Endothelial cell of umbilical vein (primary cell): Measurements from ENCODE around the gene MRPS27. TPM values are rescaled to one million over a fixed set of nuclear protein-coding genes. Genes with fewer than 3 reads are reported as not detected.

Source experiments
- BruUV-seq: library from RNA; stranded (reverse); fragments of 400-500 nt; replicated peaks from 2 replicates; lab custom pipeline; 2021; lab: Mats Ljungman, UMichigan
- CTCF ChIA-PET: fragments of 300-600, 350-600 bp; sonication (Branson Sonifier 250); formaldehyde crosslinking; loops from one replicate; lab custom pipeline; 2021; ENCODE audit warnings: antibody characterized with exemption, inconsistent platforms; lab: Charles Lee
- POLR2A ChIA-PET: fragments of 300-600, 350-600 bp; sonication (Branson Sonifier 250); formaldehyde crosslinking; loops from one replicate; lab custom pipeline; 2021; ENCODE audit warnings: antibody characterized with exemption, inconsistent platforms; lab: Charles Lee
- DNase-seq: peaks from one replicate; pipeline ENCODE4 v3.0.0-alpha.2; 2011; ENCODE audit warnings: low read depth, low spot score
- FAIRE-seq: peaks from 2 replicates; lab custom pipeline; 2011; peaks lifted over from hg19 to GRCh38; lab: Jason Lieb, UNC
- H2AFZ ChIP-seq: 2 replicates; pipeline ENCODE4 v1.6.0; 2012; ENCODE audit warnings: low read depth, low read length, control low read depth, inconsistent platforms
- H3K27ac ChIP-seq: 2 replicates; pipeline ENCODE4 v1.5.1; 2011; ENCODE audit warnings: low read depth, mild to moderate bottlenecking, control low read depth, low read length, moderate library complexity; ENCODE audit not compliant: insufficient read depth
- H3K27me3 ChIP-seq, 2 experiments: 2 replicates each; pipeline versions ENCODE4 v1.6.0 to v1.6.1; 2011; ENCODE audit warnings: low read length in 2 of 2, mixed read lengths in 1 of 2; ENCODE audit not compliant: control insufficient read depth in 2 of 2, insufficient read depth in 2 of 2
- H3K36me3 ChIP-seq, 2 experiments: 2 replicates in 1 of 2; 3 replicates in 1 of 2; pipeline ENCODE4 v1.5.1; 2011; ENCODE audit warnings: low read length in 2 of 2, mild to moderate bottlenecking in 1 of 2, moderate library complexity in 1 of 2; ENCODE audit not compliant: control insufficient read depth in 2 of 2, insufficient read depth in 2 of 2; ENCODE audit errors: extremely low read depth in 1 of 2
- H3K4me1 ChIP-seq: 3 replicates; pipeline ENCODE4 v1.5.1; 2011; ENCODE audit warnings: mild to moderate bottlenecking, low read length; ENCODE audit not compliant: control insufficient read depth, insufficient read depth; ENCODE audit errors: extremely low read depth
- H3K4me2 ChIP-seq: 2 replicates; pipeline ENCODE4 v1.6.1; 2011; ENCODE audit warnings: low read length, control low read depth, mixed read lengths; ENCODE audit not compliant: insufficient read depth
- H3K4me3 ChIP-seq, 3 experiments: fragments of 200-600 bp in 1 of 3; sonication (generic), shearing (Covaris generic) in 1 of 3; replicated peaks in 1 of 3; 2 replicates each; pipeline ENCODE4 v1.5.1; 2011 to 2016; ENCODE audit warnings: control low read depth in 3 of 3, low read length in 3 of 3, mild to moderate bottlenecking in 2 of 3, inconsistent platforms in 1 of 3, low read depth in 1 of 3, moderate library complexity in 1 of 3; ENCODE audit not compliant: insufficient read depth in 1 of 3
- H3K79me2 ChIP-seq: 2 replicates; pipeline ENCODE4 v1.6.0; 2012; ENCODE audit warnings: low read length, inconsistent platforms; ENCODE audit not compliant: control insufficient read depth, insufficient read depth
- H3K9ac ChIP-seq: replicated peaks from 2 replicates; pipeline ENCODE3; 2011; ENCODE audit warnings: low read length, control low read depth; ENCODE audit not compliant: insufficient read depth; ENCODE audit errors: extremely low read depth
- H3K9me1 ChIP-seq: replicated peaks from 3 replicates; pipeline ENCODE4 v1.6.0; 2011; ENCODE audit warnings: mild to moderate bottlenecking, low read length; ENCODE audit not compliant: control insufficient read depth, insufficient read depth; ENCODE audit errors: extremely low read depth
- H3K9me3 ChIP-seq: replicated peaks from 2 replicates; pipeline ENCODE4 v1.5.1; 2012; ENCODE audit warnings: low read length, inconsistent platforms; ENCODE audit not compliant: control insufficient read depth, insufficient read depth
- H4K20me1 ChIP-seq: replicated peaks from 2 replicates; pipeline ENCODE3; 2011; ENCODE audit warnings: mild to moderate bottlenecking, low read length; ENCODE audit not compliant: control insufficient read depth, insufficient read depth; ENCODE audit errors: extremely low read depth
- CTCF ChIP-seq, 2 donors: IDR thresholded peaks; 1 replicate in 1 of 2; 2 replicates in 1 of 2; pipeline ENCODE4 v1.5.1; 2011; ENCODE audit warnings: low read length in 2 of 2, mild to moderate bottlenecking in 2 of 2, moderate library complexity in 2 of 2, control low read depth in 1 of 2, inconsistent platforms in 1 of 2, low read depth in 1 of 2; ENCODE audit not compliant: insufficient read depth in 1 of 2; ENCODE audit errors: extremely low read depth in 1 of 2
- EZH2 ChIP-seq: IDR thresholded peaks from 2 replicates; pipeline ENCODE4 v1.6.1; 2012; ENCODE audit warnings: borderline replicate concordance, low read depth, mild to moderate bottlenecking, moderate library complexity, low read length, inconsistent platforms; ENCODE audit not compliant: severe bottlenecking
- FOS ChIP-seq: IDR thresholded peaks from 2 replicates; pipeline ENCODE4 v1.6.1; 2011; ENCODE audit warnings: mild to moderate bottlenecking, low read length, moderate library complexity, borderline replicate concordance; ENCODE audit not compliant: insufficient read depth
- GATA2 ChIP-seq: IDR thresholded peaks from 2 replicates; pipeline ENCODE4 v1.7.0; 2011; ENCODE audit warnings: low read depth, mild to moderate bottlenecking, moderate library complexity, mixed read lengths, low read length; ENCODE audit not compliant: insufficient read length, insufficient read depth
- JUN ChIP-seq: IDR thresholded peaks from 2 replicates; pipeline ENCODE4 v1.6.1; 2011; ENCODE audit warnings: borderline replicate concordance, low read depth; ENCODE audit not compliant: insufficient read length, insufficient read depth
- MAX ChIP-seq: IDR thresholded peaks from 2 replicates; pipeline ENCODE4 v1.6.1; 2011; ENCODE audit not compliant: insufficient read depth, insufficient read length
- MYC ChIP-seq: IDR thresholded peaks from one replicate; pipeline ENCODE4 v1.6.1; 2011; ENCODE audit warnings: mild to moderate bottlenecking, low read depth, low read length
- POLR2A ChIP-seq: IDR thresholded peaks from 2 replicates; pipeline ENCODE4 v1.6.1; 2012; ENCODE audit warnings: low read depth, mild to moderate bottlenecking, control low read depth, low read length
- POLR2AphosphoS5 ChIP-seq: IDR thresholded peaks from 2 replicates; pipeline ENCODE4 v1.6.1; 2012; ENCODE audit warnings: low read depth, mild to moderate bottlenecking, control low read depth, low read length, moderate library complexity; ENCODE audit not compliant: insufficient read depth
- dilution Hi-C: fragments of 300-500 bp; cut with MboI; formaldehyde crosslinking; loops from one replicate; pipeline ENCODE4 v1.15.0; 2019; ENCODE audit warnings: low sequenced_read_pairs; ENCODE audit not compliant: extremely low pct_ligation_motif_present
- intact Hi-C: fragments of 100-400 bp; cut with micrococcal nuclease; formaldehyde crosslinking; loops from one replicate; pipeline ENCODE4 v1.10.0; 2022
- polyA plus RNA-seq, 4 experiments: library from polyadenylated mRNA; depleted of rRNA in 3 of 4; stranded (reverse) in 3 of 4; unstranded in 1 of 4; fragments of >200 nt; gene quantifications; 2 replicates each; pipeline versions ENCODE4 v1.2.1 to v1.2.3, GENCODE V29; 2011 to 2012; ENCODE audit warnings: missing spikeins in 1 of 4
- total RNA-seq: library from RNA; stranded (reverse); gene quantifications from 2 replicates; pipeline ENCODE4 v1.2.3, GENCODE V29; 2021

The MRPS27 gene
- total and polyA plus RNA-seq, 2 donors (not counting 3 experiments of a cell fraction or from before 2014, with no cell fraction given) = 56.0 to 67.1 TPM

GRCh38 chr5:72188166-72188565, 131.9 kb downstream of the MRPS27 start:
- FAIRE-seq = no peak
- H3K4me2 ChIP-seq = no peak overlapping the region
- H2AFZ ChIP-seq = no peak overlapping the region
- CTCF ChIA-PET = no interaction called here
- no peaks in the 10 kb centered on the region for H3K9me1 ChIP-seq
- H3K79me2 ChIP-seq = peaks cover 35% of the 10 kb centered on the region
- no peak for TF ChIP-seq POLR2A
- TF ChIP-seq FOS = no peak
- no peak for TF ChIP-seq GATA2
- TF ChIP-seq MAX = no peak
- no peak for TF ChIP-seq MYC
- no peak for TF ChIP-seq POLR2AphosphoS5
- TF ChIP-seq CTCF (IDR thresholded peaks at IDR 0.05; ENCODE audit: extremely low read depth in 1 of 2, insufficient read depth in 1 of 2, low read depth in 1 of 2, low read length in 2 of 2) = no peak
- TF ChIP-seq JUN = no peak
- TF ChIP-seq EZH2 = no peak
- H3K4me1 ChIP-seq = no peaks in the 10 kb centered on the region
- no peak overlapping the region for H3K4me3 ChIP-seq
- H3K27ac ChIP-seq = no peak overlapping the region
- no peaks in the 10 kb centered on the region for H4K20me1 ChIP-seq
- POLR2A ChIA-PET = interaction anchor here (0.7 to 1.0 kb wide), 2 partner anchors 21 to 55 kb away, joined by 3 read pairs; no protein-coding TSS in a partner anchor
- no TSS peak for BruUV-seq
- no peaks in the 10 kb centered on the region for H3K9me3 ChIP-seq
- dilution Hi-C loops (no loop called here), intact Hi-C loops (no loop called here)
- peaks cover 14 to 27% of the 10 kb centered on the region in 2 experiments for H3K36me3 ChIP-seq
- no peaks in the 10 kb centered on the region for H3K27me3 ChIP-seq
- DNase-seq = no peak
- H3K9ac ChIP-seq = no peak overlapping the region
